ENCODE data around the gene SCGN. TPM values are rescaled to one million over a fixed set of nuclear protein-coding genes. Genes with fewer than 3 reads are reported as not detected.

SCGN gene
- total RNA-seq, 1 experiment from 2014 or later, result not detected

- Mint-ChIP-seq H3K4me3 (ENCODE audit: unreplicated experiment) (no peak overlapping the region), H3K4me1 (ENCODE audit: insufficient read depth, unreplicated experiment) (peaks cover 5% of the 10 kb centered on the region), H3K27me3 (ENCODE audit: insufficient read depth, unreplicated experiment) (peaks cover 79% of the 10 kb centered on the region), H3K36me3 (ENCODE audit: insufficient read depth, unreplicated experiment) (no peaks in the 10 kb centered on the region), H3K27ac (ENCODE audit: low read depth, unreplicated experiment) (no peak overlapping the region), H3K9me3 (ENCODE audit: unreplicated experiment) (no peaks in the 10 kb centered on the region)
- ChIA-PET POLR2A (no interaction called here), CTCF (interaction anchor here (0.6 to 1.2 kb wide), 4 partner anchors 11 to 421 kb away, joined by 3 to 4 read pairs (median 3); no protein-coding TSS in a partner anchor)
- no TSS peak for BruUV-seq (replicated peaks)
- intact Hi-C loops (cut with micrococcal nuclease), result no loop called here
- TF ChIP-seq CTCF (IDR thresholded peaks at IDR 0.05; ENCODE audit: unreplicated experiment), result no peak
- DNase-seq (ENCODE audit: unreplicated experiment), result no peak
Observed at GRCh38 chr6:25641377-25641776, 10.6 kb upstream of the SCGN start.

DNA sequence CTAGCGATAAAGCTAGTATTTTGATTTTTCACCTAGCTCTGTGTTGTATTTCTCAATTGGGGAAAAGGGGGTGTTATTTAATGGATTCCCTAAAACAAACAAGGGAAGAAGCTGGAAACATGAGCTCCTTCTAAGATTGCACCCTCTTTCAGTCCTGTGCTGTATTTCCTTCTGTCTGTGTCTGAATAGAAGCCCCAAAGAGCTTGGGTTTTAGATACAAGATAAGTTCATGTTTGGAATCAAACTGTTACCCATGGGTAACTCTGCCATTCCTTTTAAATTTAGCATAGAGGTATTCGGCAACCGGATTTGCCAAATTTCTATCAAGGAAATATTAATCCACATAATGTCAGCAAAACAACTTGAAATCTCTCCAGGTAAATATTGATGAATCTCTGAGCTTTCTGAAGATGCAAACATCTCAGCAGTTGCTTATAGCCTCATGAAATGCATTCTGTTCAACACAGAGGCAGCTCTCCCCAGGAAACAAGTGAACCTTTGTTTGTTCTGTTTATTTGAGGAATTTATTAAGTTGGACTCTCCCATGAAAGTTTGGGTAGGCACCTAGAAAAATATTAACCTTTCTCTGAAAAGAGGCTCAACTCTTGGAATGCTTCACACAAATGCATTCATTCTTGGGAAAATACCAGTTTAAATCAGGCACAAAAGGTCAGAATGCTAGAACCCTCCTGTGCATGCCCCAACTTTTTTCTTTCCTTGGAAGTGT lies 9.9 kb upstream of the SCGN start:
- intact Hi-C loops (cut with micrococcal nuclease), result no loop called here
- Mint-ChIP-seq H3K4me1 (ENCODE audit: insufficient read depth, unreplicated experiment) (peaks cover 5% of the 10 kb centered on the region), H3K4me3 (ENCODE audit: unreplicated experiment) (no peak overlapping the region), H3K27ac (ENCODE audit: low read depth, unreplicated experiment) (no peak overlapping the region), H3K36me3 (ENCODE audit: insufficient read depth, unreplicated experiment) (no peaks in the 10 kb centered on the region), H3K27me3 (ENCODE audit: insufficient read depth, unreplicated experiment) (peaks cover 81% of the 10 kb centered on the region), H3K9me3 (ENCODE audit: unreplicated experiment) (no peaks in the 10 kb centered on the region)
- BruUV-seq (replicated peaks), result no TSS peak
- ChIA-PET POLR2A (no interaction called here), CTCF (interaction anchor here (0.6 to 1.2 kb wide), 5 partner anchors 10 to 420 kb away, joined by 3 to 5 read pairs (median 3); no protein-coding TSS in a partner anchor)
- no peak for TF ChIP-seq CTCF (IDR thresholded peaks at IDR 0.05; ENCODE audit: unreplicated experiment)
- no peak for DNase-seq (ENCODE audit: unreplicated experiment)

- ChIA-PET CTCF (no interaction called here), POLR2A (no interaction called here)
- Mint-ChIP-seq H3K9me3 (ENCODE audit: unreplicated experiment) (no peaks in the 10 kb centered on the region), H3K27ac (ENCODE audit: low read depth, unreplicated experiment) (no peak overlapping the region), H3K4me3 (ENCODE audit: unreplicated experiment) (no peak overlapping the region), H3K4me1 (ENCODE audit: insufficient read depth, unreplicated experiment) (no peaks in the 10 kb centered on the region), H3K27me3 (ENCODE audit: insufficient read depth, unreplicated experiment) (peaks cover 82% of the 10 kb centered on the region), H3K36me3 (ENCODE audit: insufficient read depth, unreplicated experiment) (no peaks in the 10 kb centered on the region)
- TF ChIP-seq CTCF (IDR thresholded peaks at IDR 0.05; ENCODE audit: unreplicated experiment), result no peak
- no peak for DNase-seq (ENCODE audit: unreplicated experiment)
- no TSS peak for BruUV-seq (replicated peaks)
- intact Hi-C loops (cut with micrococcal nuclease), result no loop called here
Observed at GRCh38 chr6:25642667-25643328, 9.2 kb upstream of the SCGN start.

DNA sequence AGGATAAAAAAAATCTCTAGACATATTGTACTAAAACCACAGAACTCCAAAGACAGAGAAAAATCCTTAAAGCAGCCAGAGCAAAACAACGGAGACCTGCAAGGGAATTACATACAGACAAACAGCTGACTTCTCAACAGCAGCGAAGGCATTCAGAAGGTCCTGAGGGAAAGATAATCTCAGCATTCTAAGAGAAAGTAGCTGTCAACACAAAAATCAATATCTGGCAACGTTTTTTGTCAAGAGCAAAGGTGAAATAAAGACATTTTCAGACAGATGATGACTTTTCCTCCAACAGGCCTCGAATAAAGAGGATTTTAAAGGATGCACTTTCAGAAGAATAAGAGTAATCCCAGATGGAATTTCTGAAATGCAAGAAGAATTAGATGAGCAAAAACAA lies 6.1 kb upstream of the SCGN start:
- CTCF ChIA-PET, result interaction anchor here (0.5 kb wide), 1 partner anchor 879 kb away, joined by 5 read pairs; no protein-coding TSS in a partner anchor
- POLR2A ChIA-PET, result no interaction called here
- BruUV-seq (replicated peaks), result no TSS peak
- Mint-ChIP-seq H3K36me3 (ENCODE audit: insufficient read depth, unreplicated experiment) (no peaks in the 10 kb centered on the region), H3K27me3 (ENCODE audit: insufficient read depth, unreplicated experiment) (peaks cover 88% of the 10 kb centered on the region), H3K9me3 (ENCODE audit: unreplicated experiment) (no peaks in the 10 kb centered on the region), H3K27ac (ENCODE audit: low read depth, unreplicated experiment) (no peak overlapping the region), H3K4me1 (ENCODE audit: insufficient read depth, unreplicated experiment) (no peaks in the 10 kb centered on the region), H3K4me3 (ENCODE audit: unreplicated experiment) (no peak overlapping the region)
- intact Hi-C loops (cut with micrococcal nuclease), result no loop called here
- TF ChIP-seq CTCF (IDR thresholded peaks at IDR 0.05; ENCODE audit: unreplicated experiment), result no peak
- no peak for DNase-seq (ENCODE audit: unreplicated experiment)

All from MCF 10A (cell line).